ENCODE measurements around the gene KRTAP13-2.

Gene KRTAP13-2

DNA sequence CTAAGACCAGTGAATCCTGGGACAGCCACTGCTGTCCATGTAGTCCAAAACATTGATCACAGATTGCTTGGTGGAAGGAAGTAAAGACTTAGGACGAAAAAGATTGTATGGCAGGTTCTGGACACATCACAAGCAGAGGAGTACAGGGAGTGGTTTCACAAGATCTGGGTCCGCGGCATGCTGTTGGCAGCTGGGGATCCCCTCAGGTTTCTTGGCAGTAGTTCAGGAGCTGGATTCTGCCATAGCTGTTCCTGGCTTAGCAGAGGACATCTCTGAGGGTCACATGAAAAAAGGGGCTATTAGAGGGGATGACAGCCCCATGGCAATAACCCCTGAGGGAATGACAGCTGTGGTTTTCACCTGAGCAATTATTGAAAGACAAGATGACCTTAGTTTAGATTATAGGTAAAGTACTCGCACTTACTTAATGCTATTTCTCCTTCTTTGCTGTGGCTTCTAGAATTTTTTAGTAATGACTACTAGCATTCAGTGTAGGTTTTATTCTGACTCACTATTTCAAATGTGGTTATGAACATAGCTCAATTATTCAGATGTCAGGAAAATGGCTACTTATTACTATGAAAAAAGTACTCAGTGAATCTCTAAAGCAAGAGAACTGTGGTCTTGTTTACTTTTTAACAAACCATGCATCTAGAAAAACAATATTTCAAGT is 42.7 kb downstream of the KRTAP13-2 start:
- Histone ChIP-seq H3K9me3 (ENCODE audit: control insufficient read depth in 1 of 2, low read length in 2 of 2) (peaks cover 3 to 13% of the 10 kb centered on the region in 2 donors), H3K4me1 (ENCODE audit: control insufficient read depth in 1 of 2, insufficient read depth in 2 of 2, low read length in 2 of 2) (no peaks in the 10 kb centered on the region), H3K4me3 (ENCODE audit: low read depth in 1 of 2, low read length in 2 of 2) (no peak overlapping the region), H3K27ac (ENCODE audit: low read depth, low read length) (no peak overlapping the region), H3K36me3 (ENCODE audit: control insufficient read depth in 1 of 2, insufficient read depth in 2 of 2, low read length in 2 of 2) (no peaks in the 10 kb centered on the region), H3K27me3 (ENCODE audit: control insufficient read depth in 1 of 2, insufficient read depth in 2 of 2, low read length in 2 of 2) (no peaks in the 10 kb centered on the region), H3K9ac (ENCODE audit: low read depth in 1 of 2, low read length in 2 of 2) (no peak overlapping the region)

- no peak overlapping the region for H3K4me3 ChIP-seq (ENCODE audit: low read depth in 1 of 2, low read length in 2 of 2)
- H3K36me3 ChIP-seq (ENCODE audit: control insufficient read depth in 1 of 2, insufficient read depth in 2 of 2, low read length in 2 of 2) = no peaks in the 10 kb centered on the region
- H3K9ac ChIP-seq (ENCODE audit: low read depth in 1 of 2, low read length in 2 of 2) = no peak overlapping the region
- no peak overlapping the region for H3K27ac ChIP-seq (ENCODE audit: low read depth, low read length)
- H3K4me1 ChIP-seq (ENCODE audit: control insufficient read depth in 1 of 2, insufficient read depth in 2 of 2, low read length in 2 of 2) = no peaks in the 10 kb centered on the region
- peaks cover 3 to 19% of the 10 kb centered on the region in 2 donors for H3K9me3 ChIP-seq (ENCODE audit: control insufficient read depth in 1 of 2, low read length in 2 of 2)
- H3K27me3 ChIP-seq (ENCODE audit: control insufficient read depth in 1 of 2, insufficient read depth in 2 of 2, low read length in 2 of 2) = no peaks in the 10 kb centered on the region
Observed at GRCh38 chr21:30326390-30326789, 45.7 kb downstream of the KRTAP13-2 start.
